NCI-H2171 treated with DMSO at 0.1 percent for 48 hours (cell line): Measurements from ENCODE around the gene LYSMD1.

Source experiments
- DNase-seq: peaks from one replicate; lab custom pipeline; 2025; lab: John Stamatoyannopoulos, UW

Gene LYSMD1

DNA sequence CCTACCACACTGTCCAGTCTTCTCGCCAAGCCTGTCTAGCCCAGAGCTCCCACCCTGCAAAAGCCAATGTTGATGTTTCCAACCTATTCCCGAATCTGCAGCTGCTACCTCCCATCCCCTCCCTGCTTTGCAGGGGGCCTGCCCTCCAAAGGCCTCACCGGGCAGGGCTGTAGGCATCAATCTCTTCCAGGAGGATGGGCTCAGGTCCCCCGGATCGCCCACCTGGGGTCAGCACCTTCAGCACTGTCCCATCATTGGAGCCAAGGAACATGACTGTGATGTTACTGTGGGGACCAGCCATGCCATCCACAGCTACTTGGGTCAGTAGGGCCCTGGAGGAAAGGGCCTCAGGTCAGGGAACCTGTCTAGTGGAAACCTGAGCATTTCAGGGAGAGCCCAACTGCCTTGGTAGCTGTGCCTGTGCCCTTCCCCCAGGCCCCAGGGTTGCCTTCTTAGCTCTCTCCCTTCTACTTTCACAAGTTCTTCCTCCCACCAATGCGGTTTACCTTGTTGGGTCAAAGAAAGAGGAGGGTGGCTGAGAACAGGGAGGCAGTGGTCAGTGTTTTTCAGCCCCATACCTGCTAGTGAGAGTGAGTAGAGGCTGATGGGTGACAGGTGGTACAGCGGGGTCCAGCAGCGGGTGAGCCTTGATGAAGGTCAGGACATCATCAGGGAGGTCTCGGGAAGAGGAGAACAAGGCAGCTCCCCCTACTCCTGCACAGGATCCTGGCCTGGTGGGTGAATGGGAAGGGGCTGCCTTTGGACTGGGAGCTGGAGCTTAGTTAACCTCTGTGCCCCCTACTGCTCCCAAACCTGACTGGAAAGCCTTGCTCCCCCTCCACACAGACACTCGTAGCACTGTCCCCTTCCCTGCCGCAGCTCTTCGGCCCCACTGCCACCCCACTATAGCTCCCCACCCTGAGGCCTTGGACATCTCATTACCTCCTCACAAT, 30.0 kb downstream of the LYSMD1 start:
- DNase-seq = no peak

DNA sequence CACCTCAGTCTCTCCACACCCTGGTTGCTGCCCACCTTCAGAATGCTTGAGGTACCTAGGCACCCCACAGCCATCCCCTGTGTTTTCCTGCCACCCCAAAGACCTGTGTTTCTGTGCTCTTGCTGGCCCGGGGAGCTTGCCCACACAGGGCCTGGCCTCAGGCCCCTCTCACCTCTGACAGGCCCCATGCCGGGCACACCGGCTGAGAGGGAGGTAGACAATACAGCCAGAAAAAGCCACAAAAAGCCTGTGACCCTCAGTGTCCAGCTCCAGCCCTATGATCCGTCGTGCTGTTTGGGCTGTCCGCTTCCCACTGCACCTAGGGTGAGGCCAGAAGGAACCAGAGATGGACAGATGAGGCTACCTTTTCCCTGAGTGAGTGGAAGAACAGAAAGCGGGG, 30.7 kb downstream of the LYSMD1 start:
- DNase-seq = no peak

- no peak for DNase-seq
Measured at GRCh38 chr1:151134396-151134795, 31.3 kb downstream of the LYSMD1 start.

DNA sequence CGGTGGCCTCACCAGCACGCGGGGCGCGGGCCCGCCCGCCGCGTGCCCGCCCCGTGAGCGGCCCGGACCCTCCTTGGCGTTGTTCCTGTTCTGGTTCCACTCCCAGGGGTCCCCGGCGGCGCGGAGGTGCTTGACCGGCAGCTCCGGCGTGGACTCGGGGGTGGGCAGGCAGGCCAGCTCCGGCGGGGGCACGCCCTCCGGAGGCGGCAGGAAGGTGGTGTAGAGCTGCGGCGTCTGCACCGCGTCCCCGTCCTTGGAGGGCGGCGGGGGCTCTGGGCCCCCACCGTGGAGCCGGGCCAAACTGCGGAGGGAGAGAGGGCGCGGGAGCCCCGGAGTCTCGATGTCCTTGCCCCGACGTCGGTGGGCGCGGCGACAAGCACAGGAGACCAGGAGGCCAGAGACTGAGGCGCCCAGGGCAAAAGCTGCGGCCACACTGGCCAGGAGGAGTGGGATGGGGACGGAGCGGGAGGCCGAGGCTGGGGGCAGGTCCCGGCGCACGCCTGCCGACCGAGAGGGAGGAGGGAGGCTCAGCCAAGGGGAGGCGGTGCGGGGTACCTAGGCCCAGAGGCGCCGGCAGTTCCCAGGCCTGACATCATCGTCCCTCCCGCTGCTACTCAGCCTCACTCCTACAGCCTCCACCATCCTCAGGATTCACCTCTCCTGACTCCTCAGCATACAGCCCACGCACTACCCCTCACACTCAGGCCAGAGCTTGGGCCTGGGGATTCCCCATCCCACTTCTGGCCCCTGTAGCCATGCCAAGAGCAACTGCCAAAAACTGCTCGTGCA, 32.5 kb downstream of the LYSMD1 start:
- no peak for DNase-seq

GRCh38 chr1:151132335-151133017, 33.2 kb downstream of the LYSMD1 start:
- no peak for DNase-seq

DNA sequence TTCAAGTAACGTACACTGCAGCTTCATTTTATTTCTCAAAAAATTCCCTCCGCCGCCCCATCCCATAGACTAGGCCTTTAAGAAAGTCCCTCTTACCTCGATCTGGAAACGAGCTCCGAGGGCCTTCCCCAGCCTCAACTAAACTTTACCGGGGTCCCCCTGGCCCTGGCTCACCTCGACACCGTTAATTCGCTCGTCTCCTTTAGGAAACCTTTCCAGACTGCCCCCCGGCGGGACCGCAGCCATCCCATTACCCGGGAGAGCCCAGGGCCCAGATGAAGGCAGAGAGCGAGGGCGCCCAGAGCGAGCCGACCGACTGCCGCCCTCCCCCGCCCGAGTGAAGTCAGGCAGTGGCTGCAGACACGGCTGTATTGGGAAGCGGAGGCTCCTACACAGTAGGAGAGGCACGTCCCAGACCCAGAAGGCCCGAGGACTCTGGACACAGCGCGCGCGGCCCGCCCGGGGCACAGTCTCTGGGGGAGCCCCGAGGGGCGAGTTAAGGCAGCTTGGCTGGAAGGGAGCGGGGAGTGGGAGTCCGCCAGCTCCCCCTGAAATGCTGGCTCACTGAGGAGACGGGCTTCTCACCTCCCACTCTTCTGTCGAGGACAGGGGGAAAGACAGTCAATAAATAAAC, 33.9 kb downstream of the LYSMD1 start:
- DNase-seq = no peak

DNA sequence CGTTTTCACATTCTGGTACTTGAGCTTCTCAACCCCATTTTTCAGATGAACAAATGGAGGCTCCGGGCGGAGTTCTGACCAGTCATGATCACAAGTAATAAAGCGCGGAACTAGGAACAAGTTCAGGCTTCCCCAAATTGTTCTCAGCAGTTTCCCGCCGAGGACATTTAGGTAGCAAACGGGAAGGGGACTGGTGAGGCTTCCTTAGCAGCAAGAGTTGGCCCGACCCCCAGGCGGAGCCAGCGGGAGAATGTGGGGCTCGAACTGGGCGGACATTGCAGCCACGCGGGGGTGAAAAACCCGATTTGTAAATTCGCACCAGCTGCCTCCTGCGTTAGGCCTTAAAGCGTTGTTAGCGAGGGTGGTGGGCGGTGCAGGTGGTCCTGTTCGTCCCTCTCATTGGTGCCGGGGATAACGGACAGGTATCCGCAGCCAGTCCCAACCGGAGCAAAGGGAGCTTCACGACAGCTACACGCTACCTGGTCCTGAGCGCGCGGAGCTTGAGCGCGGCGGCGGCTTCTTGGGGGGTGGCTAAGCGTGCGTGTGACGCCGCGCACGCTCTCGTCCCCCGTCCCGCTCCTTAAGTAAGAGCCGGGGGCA, 34.6 kb downstream of the LYSMD1 start:
- no peak for DNase-seq

DNA sequence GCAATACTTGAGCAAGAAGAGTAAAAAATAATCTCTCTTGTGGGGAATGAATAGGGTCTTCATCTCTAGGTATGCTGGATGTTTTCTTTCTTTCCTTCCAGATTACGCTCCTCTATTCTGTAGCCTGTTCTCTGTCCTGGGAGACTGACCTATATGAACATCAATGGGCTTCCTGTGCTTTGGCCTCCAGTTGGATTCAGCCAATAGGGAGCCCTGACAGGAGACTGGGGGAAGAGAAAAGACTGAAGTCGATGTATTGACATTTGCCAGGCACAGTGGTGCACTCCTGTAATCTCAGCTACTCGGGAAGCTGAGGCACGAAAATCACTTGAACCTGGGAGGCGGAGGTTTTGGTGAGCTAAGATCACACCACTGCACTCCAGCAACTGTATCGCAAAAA, 36.9 kb downstream of the LYSMD1 start:
- DNase-seq = no peak

- DNase-seq = no peak
Measured at GRCh38 chr1:151124763-151125403, 40.8 kb downstream of the LYSMD1 start.

DNA sequence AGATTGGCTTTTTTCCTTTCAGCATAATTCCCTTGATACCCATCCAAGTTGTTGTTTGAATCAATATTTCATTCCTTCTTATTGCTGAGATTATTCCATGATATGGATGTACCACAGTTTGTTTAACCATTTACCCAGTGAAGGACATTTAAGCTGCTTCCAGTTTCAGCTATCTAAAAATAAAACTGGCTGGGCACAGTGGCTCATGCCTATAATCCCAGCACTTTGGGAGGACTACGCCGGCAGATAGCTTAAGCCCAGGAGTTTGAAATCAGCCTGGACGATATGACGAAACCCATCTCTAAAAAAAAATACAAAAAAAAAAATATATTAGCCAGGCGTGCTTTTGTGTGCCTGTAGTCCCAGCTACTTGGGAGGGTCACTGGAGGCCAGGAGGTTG, 51.8 kb downstream of the LYSMD1 start:
- DNase-seq = no peak
